Endothelial cell of umbilical vein (primary cell): ENCODE data around the gene SMR3A. TPM values are rescaled to one million over a fixed set of nuclear protein-coding genes. Genes with fewer than 3 reads are reported as not detected.

Experiments
- BruUV-seq: library from RNA; stranded (reverse); fragments of 400-500 nt; replicated peaks from 2 replicates; lab custom pipeline; 2021; lab: Mats Ljungman, UMichigan
- CTCF ChIA-PET: fragments of 300-600, 350-600 bp; sonication (Branson Sonifier 250); formaldehyde crosslinking; loops from one replicate; lab custom pipeline; 2021; ENCODE audit warnings: antibody characterized with exemption, inconsistent platforms; lab: Charles Lee
- POLR2A ChIA-PET: fragments of 300-600, 350-600 bp; sonication (Branson Sonifier 250); formaldehyde crosslinking; loops from one replicate; lab custom pipeline; 2021; ENCODE audit warnings: antibody characterized with exemption, inconsistent platforms; lab: Charles Lee
- DNase-seq: peaks from one replicate; pipeline ENCODE4 v3.0.0-alpha.2; 2011; ENCODE audit warnings: low read depth, low spot score
- FAIRE-seq: peaks from 2 replicates; lab custom pipeline; 2011; peaks lifted over from hg19 to GRCh38; lab: Jason Lieb, UNC
- H2AFZ ChIP-seq: 2 replicates; pipeline ENCODE4 v1.6.0; 2012; ENCODE audit warnings: low read depth, low read length, control low read depth, inconsistent platforms
- H3K27ac ChIP-seq: 2 replicates; pipeline ENCODE4 v1.5.1; 2011; ENCODE audit warnings: low read depth, mild to moderate bottlenecking, control low read depth, low read length, moderate library complexity; ENCODE audit not compliant: insufficient read depth
- H3K27me3 ChIP-seq, 2 experiments: 2 replicates each; pipeline versions ENCODE4 v1.6.0 to v1.6.1; 2011; ENCODE audit warnings: low read length in 2 of 2, mixed read lengths in 1 of 2; ENCODE audit not compliant: control insufficient read depth in 2 of 2, insufficient read depth in 2 of 2
- H3K36me3 ChIP-seq, 2 experiments: 2 replicates in 1 of 2; 3 replicates in 1 of 2; pipeline ENCODE4 v1.5.1; 2011; ENCODE audit warnings: low read length in 2 of 2, mild to moderate bottlenecking in 1 of 2, moderate library complexity in 1 of 2; ENCODE audit not compliant: control insufficient read depth in 2 of 2, insufficient read depth in 2 of 2; ENCODE audit errors: extremely low read depth in 1 of 2
- H3K4me1 ChIP-seq: 3 replicates; pipeline ENCODE4 v1.5.1; 2011; ENCODE audit warnings: mild to moderate bottlenecking, low read length; ENCODE audit not compliant: control insufficient read depth, insufficient read depth; ENCODE audit errors: extremely low read depth
- H3K4me2 ChIP-seq: 2 replicates; pipeline ENCODE4 v1.6.1; 2011; ENCODE audit warnings: low read length, control low read depth, mixed read lengths; ENCODE audit not compliant: insufficient read depth
- H3K4me3 ChIP-seq, 3 experiments: fragments of 200-600 bp in 1 of 3; sonication (generic), shearing (Covaris generic) in 1 of 3; replicated peaks in 1 of 3; 2 replicates each; pipeline ENCODE4 v1.5.1; 2011 to 2016; ENCODE audit warnings: control low read depth in 3 of 3, low read length in 3 of 3, mild to moderate bottlenecking in 2 of 3, inconsistent platforms in 1 of 3, low read depth in 1 of 3, moderate library complexity in 1 of 3; ENCODE audit not compliant: insufficient read depth in 1 of 3
- H3K79me2 ChIP-seq: 2 replicates; pipeline ENCODE4 v1.6.0; 2012; ENCODE audit warnings: low read length, inconsistent platforms; ENCODE audit not compliant: control insufficient read depth, insufficient read depth
- H3K9ac ChIP-seq: replicated peaks from 2 replicates; pipeline ENCODE3; 2011; ENCODE audit warnings: low read length, control low read depth; ENCODE audit not compliant: insufficient read depth; ENCODE audit errors: extremely low read depth
- H3K9me1 ChIP-seq: replicated peaks from 3 replicates; pipeline ENCODE4 v1.6.0; 2011; ENCODE audit warnings: mild to moderate bottlenecking, low read length; ENCODE audit not compliant: control insufficient read depth, insufficient read depth; ENCODE audit errors: extremely low read depth
- H3K9me3 ChIP-seq: replicated peaks from 2 replicates; pipeline ENCODE4 v1.5.1; 2012; ENCODE audit warnings: low read length, inconsistent platforms; ENCODE audit not compliant: control insufficient read depth, insufficient read depth
- H4K20me1 ChIP-seq: replicated peaks from 2 replicates; pipeline ENCODE3; 2011; ENCODE audit warnings: mild to moderate bottlenecking, low read length; ENCODE audit not compliant: control insufficient read depth, insufficient read depth; ENCODE audit errors: extremely low read depth
- EZH2 ChIP-seq: IDR thresholded peaks from 2 replicates; pipeline ENCODE4 v1.6.1; 2012; ENCODE audit warnings: borderline replicate concordance, low read depth, mild to moderate bottlenecking, moderate library complexity, low read length, inconsistent platforms; ENCODE audit not compliant: severe bottlenecking
- FOS ChIP-seq: IDR thresholded peaks from 2 replicates; pipeline ENCODE4 v1.6.1; 2011; ENCODE audit warnings: mild to moderate bottlenecking, low read length, moderate library complexity, borderline replicate concordance; ENCODE audit not compliant: insufficient read depth
- dilution Hi-C: fragments of 300-500 bp; cut with MboI; formaldehyde crosslinking; loops from one replicate; pipeline ENCODE4 v1.15.0; 2019; ENCODE audit warnings: low sequenced_read_pairs; ENCODE audit not compliant: extremely low pct_ligation_motif_present
- intact Hi-C: fragments of 100-400 bp; cut with micrococcal nuclease; formaldehyde crosslinking; loops from one replicate; pipeline ENCODE4 v1.10.0; 2022
- polyA plus RNA-seq, 4 experiments: library from polyadenylated mRNA; depleted of rRNA in 3 of 4; stranded (reverse) in 3 of 4; unstranded in 1 of 4; fragments of >200 nt; gene quantifications; 2 replicates each; pipeline versions ENCODE4 v1.2.1 to v1.2.3, GENCODE V29; 2011 to 2012; ENCODE audit warnings: missing spikeins in 1 of 4
- total RNA-seq: library from RNA; stranded (reverse); gene quantifications from 2 replicates; pipeline ENCODE4 v1.2.3, GENCODE V29; 2021

Gene SMR3A
- total and polyA plus RNA-seq, 2 donors (not counting 3 experiments of a cell fraction or from before 2014, with no cell fraction given): not detected

- Histone ChIP-seq H4K20me1 (no peaks in the 10 kb centered on the region), H3K4me2 (no peak overlapping the region), H3K79me2 (no peaks in the 10 kb centered on the region), H3K9ac (no peak overlapping the region), H3K36me3 (no peaks in the 10 kb centered on the region), H3K4me3 (no peak overlapping the region), H2AFZ (no peak overlapping the region), H3K9me3 (no peaks in the 10 kb centered on the region), H3K27ac (no peak overlapping the region), H3K27me3 (no peaks in the 10 kb centered on the region), H3K9me1 (no peaks in the 10 kb centered on the region), H3K4me1 (no peaks in the 10 kb centered on the region)
- dilution Hi-C loops: no loop called here
- ChIA-PET POLR2A (no interaction called here), CTCF (no interaction called here)
- FAIRE-seq (no peak), DNase-seq (no peak)
- intact Hi-C loops: no loop called here
- BruUV-seq: no TSS peak
- no peak for TF ChIP-seq FOS
Measured at GRCh38 chr4:70402762-70403161, 42.2 kb downstream of the SMR3A start.

- intact Hi-C loops: no loop called here
Measured at GRCh38 chr4:70405765-70406164, 45.2 kb downstream of the SMR3A start.

More at GRCh38 chr4:70405765-70406164, 45.2 kb downstream of the SMR3A start:
- dilution Hi-C loops: no loop called here
- Histone ChIP-seq H3K4me1 (no peaks in the 10 kb centered on the region), H3K9me1 (no peaks in the 10 kb centered on the region), H3K9ac (no peak overlapping the region), H3K27ac (no peak overlapping the region), H3K4me2 (no peak overlapping the region), H3K9me3 (no peaks in the 10 kb centered on the region), H2AFZ (no peak overlapping the region), H3K4me3 (no peak overlapping the region), H3K27me3 (no peaks in the 10 kb centered on the region), H3K79me2 (no peaks in the 10 kb centered on the region), H3K36me3 (no peaks in the 10 kb centered on the region), H4K20me1 (no peaks in the 10 kb centered on the region)
- no peak for FAIRE-seq
- no peak for TF ChIP-seq EZH2
- CTCF ChIA-PET: interaction anchor here (1.2 kb wide), 1 partner anchor 11 kb away, joined by 4 read pairs; no protein-coding TSS in a partner anchor
- POLR2A ChIA-PET: no interaction called here
- BruUV-seq: no TSS peak
- DNase-seq: no peak

Other genes with a start within 250 kb of the SMR3A start
- not detected in 2 replicates for gene PRR27, start 206.5 kb upstream of the SMR3A start, total RNA-seq
- gene PRR27, start 206.5 kb upstream of the SMR3A start, polyA plus RNA-seq: not detected in 2 replicates
- not detected in 2 replicates for gene ODAM, start 165.0 kb upstream of the SMR3A start, total RNA-seq
- gene ODAM, start 165.0 kb upstream of the SMR3A start, polyA plus RNA-seq: not detected in 2 replicates
- not detected in 2 replicates for gene FDCSP, start 134.6 kb upstream of the SMR3A start, total RNA-seq
- gene FDCSP, start 134.6 kb upstream of the SMR3A start, polyA plus RNA-seq: not detected in 2 replicates
- not detected in 2 replicates for gene CSN3, start 118.2 kb upstream of the SMR3A start, total RNA-seq
- not detected in 2 replicates for gene CSN3, start 118.2 kb upstream of the SMR3A start, polyA plus RNA-seq
- not detected in 2 replicates for gene CABS1, start 25.8 kb upstream of the SMR3A start, total RNA-seq
- not detected in 2 replicates for gene CABS1, start 25.8 kb upstream of the SMR3A start, polyA plus RNA-seq
- gene SMR3B, start 22.4 kb downstream of the SMR3A start, total RNA-seq: not detected in 2 replicates
- gene SMR3B, start 22.4 kb downstream of the SMR3A start, polyA plus RNA-seq: not detected in 2 replicates
- not detected in 2 replicates for gene OPRPN, start 37.2 kb downstream of the SMR3A start, total RNA-seq
- gene OPRPN, start 37.2 kb downstream of the SMR3A start, polyA plus RNA-seq: not detected in 2 replicates
- gene MUC7, start 111.4 kb downstream of the SMR3A start, total RNA-seq: not detected in 2 replicates
- gene MUC7, start 111.4 kb downstream of the SMR3A start, polyA plus RNA-seq: not detected in 2 replicates
- not detected in 2 replicates for gene AMTN, start 157.8 kb downstream of the SMR3A start, total RNA-seq
- 0.95 and 1.2 TPM in 2 replicates for gene AMTN, start 157.8 kb downstream of the SMR3A start, polyA plus RNA-seq
- not detected in 2 replicates for gene AMBN, start 231.5 kb downstream of the SMR3A start, total RNA-seq
- gene AMBN, start 231.5 kb downstream of the SMR3A start, polyA plus RNA-seq: not detected in 2 replicates